ENCODE data around the gene ANGPTL2. TPM values are rescaled to one million over a fixed set of nuclear protein-coding genes. Genes with fewer than 3 reads are reported as not detected.

ANGPTL2 gene
- total RNA-seq, 2 donors from 2014 or later: 2.7 to 15.1 TPM

- DNase-seq: no peak
- Histone ChIP-seq H3K36me3 (no peaks in the 10 kb centered on the region), H3K4me3 (no peak overlapping the region), H3K9me3 (no peaks in the 10 kb centered on the region), H3K27me3 (no peaks in the 10 kb centered on the region), H3K9ac (ENCODE audit: low read depth in 2 of 2, low read length in 2 of 2) (no peak overlapping the region), H3K27ac (no peak overlapping the region), H3K4me1 (no peaks in the 10 kb centered on the region)
- intact Hi-C loops (cut with DNase I): no loop called here
- TF ChIP-seq CTCF (IDR thresholded peaks at IDR 0.05): no peak
Observed at GRCh38 chr9:127106466-127106855, 16.0 kb downstream of the ANGPTL2 start.

GRCh38 chr9:127105805-127106465 lies 16.5 kb downstream of the ANGPTL2 start:
- H3K9me3 ChIP-seq: no peaks in the 10 kb centered on the region
- TF ChIP-seq CTCF (IDR thresholded peaks at IDR 0.05): no peak
- H3K27me3 ChIP-seq: no peaks in the 10 kb centered on the region
- no peak for DNase-seq
- no peak overlapping the region for H3K4me3 ChIP-seq
- no peak overlapping the region for H3K9ac ChIP-seq (ENCODE audit: low read depth in 2 of 2, low read length in 2 of 2)
- H3K4me1 ChIP-seq: no peaks in the 10 kb centered on the region
- intact Hi-C loops (cut with DNase I): no loop called here
- H3K27ac ChIP-seq: no peak overlapping the region
- no peaks in the 10 kb centered on the region for H3K36me3 ChIP-seq

- Histone ChIP-seq H3K4me1 (no peaks in the 10 kb centered on the region), H3K4me3 (no peak overlapping the region), H3K27me3 (no peaks in the 10 kb centered on the region), H3K9me3 (no peaks in the 10 kb centered on the region), H3K9ac (ENCODE audit: low read depth in 2 of 2, low read length in 2 of 2) (no peak overlapping the region), H3K27ac (no peak overlapping the region), H3K36me3 (no peaks in the 10 kb centered on the region)
- no peak for DNase-seq
- no peak for TF ChIP-seq CTCF (IDR thresholded peaks at IDR 0.05)
- intact Hi-C loops (cut with DNase I): no loop called here
Observed at GRCh38 chr9:127104581-127105311, 17.7 kb downstream of the ANGPTL2 start.

- no peak for TF ChIP-seq CTCF (IDR thresholded peaks at IDR 0.05)
- Histone ChIP-seq H3K4me1 (no peaks in the 10 kb centered on the region), H3K9ac (ENCODE audit: low read depth in 2 of 2, low read length in 2 of 2) (no peak overlapping the region), H3K27me3 (no peaks in the 10 kb centered on the region), H3K27ac (no peak overlapping the region), H3K4me3 (no peak overlapping the region), H3K9me3 (no peaks in the 10 kb centered on the region), H3K36me3 (no peaks in the 10 kb centered on the region)
- intact Hi-C loops (cut with DNase I): no loop called here
- no peak for DNase-seq
Observed at GRCh38 chr9:127102788-127103187, 19.6 kb downstream of the ANGPTL2 start.

GRCh38 chr9:127102176-127102575 lies 20.3 kb downstream of the ANGPTL2 start:
- Histone ChIP-seq H3K9me3 (no peaks in the 10 kb centered on the region), H3K4me3 (no peak overlapping the region), H3K4me1 (no peaks in the 10 kb centered on the region), H3K36me3 (no peaks in the 10 kb centered on the region), H3K9ac (ENCODE audit: low read depth in 2 of 2, low read length in 2 of 2) (no peak overlapping the region), H3K27ac (no peak overlapping the region), H3K27me3 (no peaks in the 10 kb centered on the region)
- intact Hi-C loops (cut with DNase I): no loop called here
- no peak for DNase-seq
- no peak for TF ChIP-seq CTCF (IDR thresholded peaks at IDR 0.05)

Data from colonic mucosa (tissue), 4 donors.